Right lobe of liver (tissue), 4 donors: Measurements from ENCODE around the gene GCSAM.

ENCODE experiments used
- CTCF ChIP-seq, 4 donors: fragments of 200-600 bp in 3 of 4; fragments of 450-650 bp in 1 of 4; IDR thresholded peaks; one replicate each; pipeline versions ENCODE4 v1.5.1 to v1.8.0; 2016 to 2022; ENCODE audit warnings: antibody characterized with exemption in 4 of 4, mild to moderate bottlenecking in 2 of 4
- POLR2A ChIP-seq: fragments of 450-650 bp; IDR thresholded peaks from one replicate; pipeline ENCODE4 v1.6.1; 2017; ENCODE audit warnings: antibody characterized with exemption, mild to moderate bottlenecking
- donor health status: DM: no; HTN: no; CAD: no.
- donor health status: DM: no; HTN: no; CAD: no.
- donor health status: DM: no; HTN: yes; CAD: no.

GRCh38 chr3:112109322-112109721 is 23.7 kb downstream of the GCSAM start:
- TF ChIP-seq CTCF (IDR thresholded peaks at IDR 0.05), result no peak
- TF ChIP-seq POLR2A, result no peak
